Left forelimb (tissue), 1 donor: Measurements from ENCODE around the gene CD28.

ENCODE experiments used
- DNase-seq: peaks from one replicate; pipeline ENCODE4 v3.0.0-alpha.2; 2018; ENCODE audit warnings: low spot score

CD28 gene

GRCh38 chr2:203718087-203718486 lies 11.6 kb downstream of the CD28 start:
- DNase-seq = no peak

- no peak for DNase-seq
Measured at GRCh38 chr2:203719456-203720410, 13.3 kb downstream of the CD28 start.

- DNase-seq = no peak
Measured at GRCh38 chr2:203720915-203721672, 14.7 kb downstream of the CD28 start.

GRCh38 chr2:203721781-203722300 lies 15.4 kb downstream of the CD28 start:
- no peak for DNase-seq

GRCh38 chr2:203722411-203722810 lies 16.0 kb downstream of the CD28 start:
- DNase-seq = no peak

- DNase-seq = no peak
Measured at GRCh38 chr2:203728321-203728720, 21.9 kb downstream of the CD28 start.

- no peak for DNase-seq
Measured at GRCh38 chr2:203730076-203730729, 23.8 kb downstream of the CD28 start.

- no peak for DNase-seq
Measured at GRCh38 chr2:203730883-203731282, 24.4 kb downstream of the CD28 start.

GRCh38 chr2:203732092-203732952 lies 25.9 kb downstream of the CD28 start:
- DNase-seq = no peak

GRCh38 chr2:203732953-203733510 lies 26.6 kb downstream of the CD28 start:
- no peak for DNase-seq

GRCh38 chr2:203733684-203734083 lies 27.2 kb downstream of the CD28 start:
- DNase-seq = no peak

GRCh38 chr2:203734276-203734983 lies 28.0 kb downstream of the CD28 start:
- no peak for DNase-seq

GRCh38 chr2:203737360-203737759 lies 30.9 kb downstream of the CD28 start:
- DNase-seq = no peak

GRCh38 chr2:203739351-203739750 lies 32.9 kb downstream of the CD28 start:
- DNase-seq = no peak

GRCh38 chr2:203740871-203741281 lies 34.4 kb downstream of the CD28 start:
- no peak for DNase-seq

- DNase-seq = no peak
Measured at GRCh38 chr2:203741566-203741965, 35.1 kb downstream of the CD28 start.

- no peak for DNase-seq
Measured at GRCh38 chr2:203743441-203743981, 37.1 kb downstream of the CD28 start.

- no peak for DNase-seq
Measured at GRCh38 chr2:203744091-203744490, 37.7 kb downstream of the CD28 start.

GRCh38 chr2:203745267-203745666 lies 38.8 kb downstream of the CD28 start:
- no peak for DNase-seq
